8988T (cell line): ENCODE results near the gene METAP1D.

Experiments
- DNase-seq: peaks from one replicate; pipeline ENCODE4 v3.0.0; 2011

Gene METAP1D

GRCh38 chr2:172093416-172094293 is 93.9 kb downstream of the METAP1D start:
- peak; percentile 30 for DNase-seq

GRCh38 chr2:172094294-172095145 is 94.8 kb downstream of the METAP1D start:
- peak; percentile 92 for DNase-seq

- peak; percentile 95 for DNase-seq
Measured at GRCh38 chr2:172095146-172095904, 95.6 kb downstream of the METAP1D start.

- DNase-seq = peak; percentile 26
Measured at GRCh38 chr2:172095905-172096625, 96.3 kb downstream of the METAP1D start.

- DNase-seq = peak; percentile 26
Measured at GRCh38 chr2:172096626-172097547, 97.1 kb downstream of the METAP1D start.

GRCh38 chr2:172097557-172098131 is 97.9 kb downstream of the METAP1D start:
- DNase-seq = peak; percentile 55

GRCh38 chr2:172098287-172098649 is 98.5 kb downstream of the METAP1D start:
- peak; percentile 35 for DNase-seq

- peak; percentile 92 for DNase-seq
Measured at GRCh38 chr2:172098650-172099471, 99.1 kb downstream of the METAP1D start.

- peak; percentile 14 for DNase-seq
Measured at GRCh38 chr2:172099472-172100079, 99.8 kb downstream of the METAP1D start.

GRCh38 chr2:172100080-172100934 is 100.6 kb downstream of the METAP1D start:
- DNase-seq = no peak

GRCh38 chr2:172100935-172101820 is 101.4 kb downstream of the METAP1D start:
- DNase-seq = peak; percentile 6

- peak; percentile 33 for DNase-seq
Measured at GRCh38 chr2:172101821-172102390, 102.2 kb downstream of the METAP1D start.

GRCh38 chr2:172102391-172103359 is 102.9 kb downstream of the METAP1D start, which contains the start of gene DLX2:
Gene DLX2 (minus strand): TSS chr2:172102900. CDS start chr2:172102538, 362 bp downstream.
- peak; percentile 94 for DNase-seq

GRCh38 chr2:172103471-172104272 is 103.9 kb downstream of the METAP1D start:
- DNase-seq = peak; percentile 92
